ENCODE measurements around the gene NOL12.

DNA sequence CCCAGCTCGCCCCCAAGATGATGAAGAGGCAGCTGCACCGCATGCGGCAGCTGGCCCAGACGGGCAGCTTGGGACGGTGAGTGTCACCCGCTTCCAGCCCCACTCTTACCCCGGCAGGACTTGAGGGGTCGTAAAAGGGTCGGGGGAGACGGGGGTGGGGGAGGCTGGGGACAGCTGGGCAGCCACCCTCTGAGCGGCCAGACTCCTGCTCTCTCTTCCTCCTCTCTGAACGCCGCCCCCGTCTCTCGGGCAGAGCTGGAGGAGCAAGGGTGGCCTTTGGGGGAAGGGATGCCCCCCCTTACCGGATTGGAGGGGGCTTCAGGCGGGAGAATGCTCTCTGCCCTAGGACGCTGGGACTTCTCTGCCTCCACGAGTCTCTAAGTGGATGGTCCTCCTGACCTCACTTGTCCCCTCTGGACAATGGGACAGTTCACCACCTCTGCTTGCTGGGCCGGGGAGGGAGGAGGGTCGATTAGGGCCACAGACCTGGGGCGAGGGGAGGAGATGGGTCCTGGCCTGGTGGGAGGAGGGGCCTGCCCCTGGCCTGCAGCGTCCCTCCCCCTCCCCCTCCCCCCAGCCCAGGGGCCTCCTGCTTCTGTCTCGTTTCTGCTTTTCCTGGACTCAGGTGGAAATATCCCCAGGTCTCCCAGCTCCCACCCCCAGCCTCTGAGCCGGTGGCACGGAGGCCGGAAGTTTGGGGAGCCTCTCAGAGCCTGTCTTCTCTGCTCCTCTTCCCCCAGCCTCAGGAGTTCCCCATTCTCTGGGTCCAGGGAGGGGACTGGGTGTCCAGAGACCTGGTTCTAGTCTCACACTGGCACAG, 46.2 kb upstream of the NOL12 start:
- TF ChIP-seq, protein P1, sequence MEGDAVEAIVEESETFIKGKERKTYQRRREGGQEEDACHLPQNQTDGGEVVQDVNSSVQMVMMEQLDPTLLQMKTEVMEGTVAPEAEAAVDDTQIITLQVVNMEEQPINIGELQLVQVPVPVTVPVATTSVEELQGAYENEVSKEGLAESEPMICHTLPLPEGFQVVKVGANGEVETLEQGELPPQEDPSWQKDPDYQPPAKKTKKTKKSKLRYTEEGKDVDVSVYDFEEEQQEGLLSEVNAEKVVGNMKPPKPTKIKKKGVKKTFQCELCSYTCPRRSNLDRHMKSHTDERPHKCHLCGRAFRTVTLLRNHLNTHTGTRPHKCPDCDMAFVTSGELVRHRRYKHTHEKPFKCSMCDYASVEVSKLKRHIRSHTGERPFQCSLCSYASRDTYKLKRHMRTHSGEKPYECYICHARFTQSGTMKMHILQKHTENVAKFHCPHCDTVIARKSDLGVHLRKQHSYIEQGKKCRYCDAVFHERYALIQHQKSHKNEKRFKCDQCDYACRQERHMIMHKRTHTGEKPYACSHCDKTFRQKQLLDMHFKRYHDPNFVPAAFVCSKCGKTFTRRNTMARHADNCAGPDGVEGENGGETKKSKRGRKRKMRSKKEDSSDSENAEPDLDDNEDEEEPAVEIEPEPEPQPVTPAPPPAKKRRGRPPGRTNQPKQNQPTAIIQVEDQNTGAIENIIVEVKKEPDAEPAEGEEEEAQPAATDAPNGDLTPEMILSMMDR (IDR thresholded peaks at IDR 0.05; ENCODE audit: low read length): no peak
- no peak for TF ChIP-seq EZH2 (optimal IDR thresholded peaks at IDR 0.05; ENCODE audit: low read depth, low read length)

Data from MM.1S (cell line).